Right renal pelvis (tissue), 4 donors: ENCODE results near the gene ERG. TPM values are rescaled to one million over a fixed set of nuclear protein-coding genes. Genes with fewer than 3 reads are reported as not detected.

Source experiments
- DNase-seq, 4 donors: peaks; one replicate each; pipeline ENCODE4 v3.0.0-alpha.2; 2013; ENCODE audit warnings: low read depth in 4 of 4, low spot score in 3 of 4, missing footprints in 1 of 4
- polyA plus RNA-seq, 4 donors: library from polyadenylated mRNA; unstranded; fragments of 120-200 nt; gene quantifications; one replicate each; pipeline ENCODE4 v1.2.1, GENCODE V29; 2013; ENCODE audit not compliant: insufficient read length in 4 of 4

Gene ERG
- polyA plus RNA-seq, 4 donors: 20.3 to 26.6 (median 22.1) TPM

GRCh38 chr21:38400195-38400919, 97.9 kb downstream of the ERG start:
- DNase-seq: no peak

DNA sequence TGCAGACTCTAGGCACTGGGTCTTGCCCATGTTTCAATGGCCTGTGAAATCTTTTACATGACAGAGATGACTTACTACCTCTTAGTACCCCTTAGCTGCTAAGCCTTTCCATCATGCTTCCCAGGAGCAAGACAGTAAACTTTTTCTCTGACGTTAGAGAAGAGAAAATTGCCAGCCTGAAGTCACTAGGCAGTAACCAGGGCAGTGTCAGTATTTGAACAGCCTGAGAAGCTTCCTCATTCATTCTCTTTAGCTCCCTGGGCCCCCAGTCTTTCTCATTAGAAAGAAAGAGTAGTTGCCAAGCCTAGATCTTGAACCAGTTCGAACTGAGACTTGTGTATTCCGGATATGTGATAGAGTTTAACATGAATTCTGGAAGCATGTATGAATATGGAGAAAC, 99.2 kb downstream of the ERG start:
- no peak for DNase-seq

DNA sequence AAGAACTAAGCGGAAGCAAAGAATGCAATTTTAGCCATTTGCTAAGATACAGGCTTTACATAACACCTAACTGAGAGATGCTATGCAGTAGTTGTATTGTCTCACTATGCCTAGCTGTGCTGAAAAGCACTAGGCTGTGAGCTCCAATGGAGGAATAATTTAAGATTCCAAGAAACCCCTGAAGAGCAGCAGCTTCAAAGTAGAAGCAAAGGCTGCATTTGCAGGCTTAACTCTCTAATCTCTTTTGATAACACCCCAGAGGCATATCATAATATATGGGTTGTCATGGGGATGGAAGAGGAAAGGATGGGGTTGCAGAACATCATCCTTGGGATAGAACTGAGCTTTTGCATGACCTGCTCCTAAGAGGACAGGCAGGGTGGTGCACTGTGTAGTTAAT, 102.0 kb downstream of the ERG start:
- no peak for DNase-seq

GRCh38 chr21:38395581-38395980, 102.7 kb downstream of the ERG start:
- DNase-seq: no peak

DNA sequence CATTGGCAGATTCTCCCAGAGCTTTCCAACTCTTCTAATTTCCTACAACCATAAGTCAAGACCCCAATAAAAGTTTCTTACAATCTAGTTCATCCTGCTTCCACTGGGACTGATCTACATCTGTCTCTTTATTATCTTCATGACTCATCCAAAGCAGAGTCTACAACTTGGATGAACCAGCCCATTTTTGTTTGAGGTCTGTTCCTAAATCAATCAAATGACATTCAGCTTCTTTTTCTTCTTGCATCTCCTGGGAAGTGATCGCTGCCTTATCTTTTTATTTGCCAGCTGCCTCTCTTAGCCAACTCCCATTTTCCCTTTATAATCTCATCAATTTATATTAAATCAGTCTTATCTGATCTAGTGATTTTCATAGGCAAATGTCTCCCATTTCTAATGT, 105.6 kb downstream of the ERG start:
- no peak for DNase-seq

- DNase-seq: no peak
Measured at GRCh38 chr21:38389896-38390295, 108.4 kb downstream of the ERG start.

- DNase-seq: no peak
Measured at GRCh38 chr21:38389354-38389676, 109.0 kb downstream of the ERG start.

GRCh38 chr21:38388647-38389353, 109.5 kb downstream of the ERG start:
- no peak for DNase-seq

- no peak for DNase-seq
Measured at GRCh38 chr21:38388203-38388602, 110.1 kb downstream of the ERG start.

DNA sequence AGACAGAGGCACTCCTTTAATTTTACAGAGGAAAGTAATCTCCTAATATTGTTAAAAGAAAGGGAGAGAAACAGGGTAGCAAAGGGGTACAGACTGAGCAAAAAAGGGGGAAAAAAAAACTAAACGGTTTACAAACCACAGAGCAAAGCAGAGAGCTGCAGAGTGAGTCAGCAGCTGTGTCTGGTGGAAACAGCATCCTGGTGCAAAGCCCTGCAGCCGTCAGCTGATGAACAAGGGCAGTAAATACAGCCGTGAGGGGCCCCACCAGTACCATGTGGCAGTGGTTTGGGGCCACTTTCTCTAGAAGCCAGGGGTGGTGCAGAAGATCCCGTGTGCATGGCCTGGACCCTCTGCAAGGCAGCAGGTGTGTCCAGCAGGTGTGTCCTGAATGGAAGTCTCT, 111.3 kb downstream of the ERG start:
- no peak for DNase-seq

DNA sequence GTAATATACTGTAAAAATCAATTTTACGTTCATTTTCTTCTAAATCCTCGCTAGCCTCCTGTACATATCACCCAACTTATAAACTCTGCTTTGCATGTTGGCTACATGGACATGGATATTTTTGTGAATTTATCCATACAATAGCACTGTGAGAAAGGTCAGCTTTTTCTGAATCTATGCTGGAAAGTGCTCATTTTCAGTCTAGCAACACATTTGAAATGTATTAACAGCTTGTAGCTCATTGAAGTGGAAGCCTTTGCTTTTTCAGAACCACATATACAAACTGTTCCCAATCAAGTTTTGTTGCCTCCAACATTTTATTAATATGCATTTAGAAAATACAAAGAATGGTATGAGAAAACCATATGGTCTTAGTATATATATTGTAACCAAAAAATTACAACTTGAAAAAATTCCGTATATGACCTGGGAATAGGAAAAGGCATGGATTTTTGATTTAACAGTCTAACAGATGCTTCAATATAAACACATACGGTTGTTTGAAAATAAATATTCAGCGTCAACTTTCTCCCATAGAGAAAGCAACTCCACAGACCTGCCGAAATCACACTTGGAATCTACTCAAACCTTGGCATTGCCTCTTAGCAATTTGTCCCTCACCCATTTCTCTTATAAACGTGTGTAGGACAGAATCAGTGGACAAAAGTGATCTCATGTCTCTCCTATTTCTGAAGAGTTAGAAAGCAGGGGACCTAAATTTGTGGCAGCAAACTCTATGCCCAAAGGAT, 112.7 kb downstream of the ERG start:
- DNase-seq: no peak

DNA sequence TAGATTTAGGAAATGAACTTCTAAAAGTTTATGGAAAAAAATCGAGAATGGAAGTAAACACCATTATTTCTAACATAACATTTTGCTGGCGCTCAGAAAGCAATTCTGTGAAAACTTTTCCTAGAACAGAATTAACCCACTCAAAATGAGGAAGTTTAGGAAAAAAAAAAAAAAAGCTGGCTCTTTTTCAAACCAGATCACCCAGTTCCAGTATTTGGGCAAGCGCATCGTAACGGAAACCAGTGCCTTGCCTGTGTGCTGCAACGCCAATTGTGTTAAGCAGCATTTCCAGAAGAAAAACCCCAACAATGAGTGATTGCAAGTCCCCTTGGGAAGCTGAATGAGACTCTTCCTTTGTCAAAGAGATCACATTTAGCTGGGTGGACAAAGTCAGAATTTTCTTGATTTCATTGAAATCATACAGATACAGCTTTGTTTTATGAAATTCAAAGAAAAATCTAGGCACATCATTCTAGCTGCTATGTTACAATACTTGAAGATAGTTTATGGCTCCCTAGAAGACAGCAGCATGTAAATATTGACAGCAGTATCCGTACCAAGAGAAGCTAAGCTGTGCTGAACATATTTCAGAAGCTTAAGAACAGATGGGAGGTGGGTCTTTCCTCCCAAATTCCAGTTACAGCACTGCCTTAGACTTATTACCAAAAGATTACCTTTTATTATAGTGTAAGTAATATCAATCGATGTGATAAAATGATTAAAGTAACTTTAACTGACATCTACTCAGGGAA, 113.4 kb downstream of the ERG start:
- DNase-seq: no peak

GRCh38 chr21:38384238-38384560, 114.1 kb downstream of the ERG start:
- no peak for DNase-seq

- DNase-seq: no peak
Measured at GRCh38 chr21:38383411-38384237, 114.7 kb downstream of the ERG start.

DNA sequence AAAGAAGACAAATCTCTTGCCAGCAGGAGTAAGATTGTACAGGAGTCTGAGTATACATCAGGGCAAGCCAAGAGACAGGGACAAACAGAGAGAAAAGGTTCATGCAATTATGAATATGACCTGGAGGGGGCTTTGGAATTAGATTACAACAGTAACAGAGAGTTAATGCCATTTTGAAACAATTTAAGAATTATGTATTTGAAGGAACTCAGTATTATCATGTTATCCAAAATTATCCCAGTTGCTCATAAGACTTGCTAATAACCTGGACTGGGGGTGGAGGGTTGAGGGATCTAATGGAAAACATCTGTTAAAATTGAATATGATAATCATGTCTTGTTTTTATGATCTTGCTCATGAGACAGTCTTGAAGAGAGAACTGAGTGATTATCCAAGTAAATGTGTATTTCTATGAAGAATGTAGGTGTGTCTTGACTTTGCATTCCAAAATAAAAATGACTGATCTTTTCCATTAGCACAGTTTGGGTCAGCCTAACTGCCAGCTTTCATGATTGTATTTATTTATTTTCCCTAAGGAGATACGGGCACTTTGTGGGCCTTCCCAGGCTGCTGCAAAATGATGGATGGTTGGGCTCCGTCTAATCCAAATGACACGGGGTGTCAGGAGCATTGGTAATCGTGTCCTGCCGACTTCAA, 117.7 kb downstream of the ERG start:
- no peak for DNase-seq

DNA sequence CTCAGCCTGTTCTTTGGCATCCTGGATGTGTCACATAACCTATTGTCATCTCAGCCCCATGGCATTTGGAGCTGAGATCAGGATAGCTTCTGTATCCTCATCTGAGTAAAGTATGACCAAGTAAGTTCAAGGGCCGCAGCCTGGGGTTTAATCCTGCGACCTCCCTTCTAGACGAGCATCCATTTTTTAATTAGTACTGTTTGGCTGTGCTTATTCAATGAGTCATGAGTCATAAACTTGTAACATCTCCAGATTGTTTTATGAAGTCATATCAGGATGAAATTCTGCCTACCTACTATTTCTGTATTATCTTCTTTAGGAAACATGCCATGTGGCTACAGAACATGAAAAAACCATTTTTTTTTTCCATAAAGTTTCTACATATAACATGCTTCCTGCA, 119.1 kb downstream of the ERG start:
- DNase-seq: no peak

DNA sequence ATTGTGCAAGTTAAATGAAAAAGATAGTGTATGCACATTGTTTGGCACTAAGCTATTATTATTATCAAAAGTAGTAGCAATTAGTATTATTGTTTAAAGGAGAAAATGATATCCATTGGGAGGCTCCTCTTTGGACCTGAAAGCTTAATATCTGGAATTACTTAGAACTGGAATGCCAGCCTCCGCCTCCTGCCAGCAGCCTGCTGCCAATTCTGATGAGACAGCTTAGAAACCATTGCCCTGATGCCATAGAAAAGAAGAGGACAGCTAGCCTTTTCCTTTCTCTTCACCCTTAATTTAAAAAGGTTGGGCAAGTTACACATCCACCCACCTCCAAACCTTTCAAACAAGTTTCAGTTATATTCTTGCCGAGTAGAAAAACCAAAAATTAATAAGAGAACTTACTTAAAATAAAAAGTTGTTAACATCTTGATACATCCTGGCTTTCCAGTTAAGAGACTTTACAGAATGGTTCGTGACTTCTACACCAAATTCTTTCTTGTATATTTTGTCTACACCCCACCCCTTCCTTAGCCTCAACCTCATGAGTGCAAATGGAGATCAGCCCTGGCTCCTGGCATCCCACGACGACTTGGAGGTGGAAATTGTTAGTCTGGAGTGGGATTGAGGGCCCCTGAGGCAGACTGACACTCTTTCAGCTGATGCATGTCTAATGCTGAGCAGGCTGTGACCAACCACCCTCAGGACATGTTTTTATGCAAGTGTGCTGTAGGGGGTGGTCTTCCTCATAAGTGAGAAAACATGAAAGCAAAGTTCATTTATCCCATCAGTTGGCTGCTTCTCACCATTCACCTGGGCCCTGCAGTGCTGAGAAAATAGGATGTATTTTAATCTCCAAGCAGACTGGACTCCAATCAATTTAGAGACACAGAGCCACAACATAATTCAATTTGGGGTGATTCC, 120.8 kb downstream of the ERG start:
- no peak for DNase-seq

- no peak for DNase-seq
Measured at GRCh38 chr21:38376693-38377092, 121.6 kb downstream of the ERG start.

DNA sequence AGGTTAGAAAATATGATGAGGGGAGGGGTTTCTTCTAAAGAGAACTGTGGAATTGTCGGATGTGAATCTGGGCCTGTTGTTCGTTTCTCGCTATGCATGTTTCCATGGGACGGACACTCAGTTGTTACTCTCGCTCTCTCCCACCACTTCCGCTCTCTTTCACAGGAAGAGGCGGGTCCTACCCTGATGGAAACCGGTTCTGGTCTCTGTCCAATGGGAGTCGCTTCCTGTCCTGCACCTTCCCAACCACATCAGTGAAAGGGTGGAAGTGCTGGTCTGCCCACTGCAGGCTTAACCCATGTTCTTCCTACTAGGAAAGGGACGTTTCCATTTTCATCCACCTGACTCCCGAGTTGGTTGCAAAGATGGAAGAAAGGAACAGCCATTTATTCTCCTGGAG, 122.0 kb downstream of the ERG start:
- DNase-seq: no peak
